HepG2 (cell line): ENCODE measurements around the gene MTHFD2L. TPM values are rescaled to one million over a fixed set of nuclear protein-coding genes. Genes with fewer than 3 reads are reported as not detected.

ENCODE experiments used
- ATAC-seq: fragments of 200-7000 bp; cut with Tn5 transposase; 3 replicates; pipeline ENCODE4 v1.9.1; 2020; ENCODE audit warnings: mild to moderate bottlenecking, moderate library complexity
- BruUV-seq: library from RNA; stranded (reverse); fragments of 400-500 nt; replicated peaks from 2 replicates; lab custom pipeline; 2021; lab: Mats Ljungman, UMichigan
- CTCF ChIA-PET: fragments of 300-600 bp; formaldehyde crosslinking; extraction: SDS; loops from one replicate; lab custom pipeline; 2021; ENCODE audit warnings: low total read pairs, inconsistent platforms, low intra/inter-chr PET ratio; lab: Yijun Ruan, JAX
- POLR2A ChIA-PET: fragments of 350-600 bp; sonication (Branson Sonifier 250); formaldehyde crosslinking; loops from one replicate; lab custom pipeline; 2020; ENCODE audit warnings: antibody characterized with exemption, inconsistent platforms; lab: Yijun Ruan, JAX
- DNase-seq: peaks from one replicate; pipeline ENCODE4 v3.0.0-alpha.2; 2015; ENCODE audit warnings: low spot score
- FAIRE-seq: peaks from 3 replicates; lab custom pipeline; 2011; peaks lifted over from hg19 to GRCh38; lab: Jason Lieb, UNC
- H2AFZ ChIP-seq: one replicate; pipeline ENCODE4 v1.6.1; 2011; ENCODE audit warnings: low read length, inconsistent platforms
- H3K27ac ChIP-seq: fragments of 300-600 bp; 3 replicates; pipeline ENCODE4 v1.8.0; 2011; ENCODE audit warnings: mixed run types, mild to moderate bottlenecking, mixed read lengths, low read length, inconsistent platforms; ENCODE audit not compliant: insufficient read depth; ENCODE audit errors: extremely low read length
- H3K27me3 ChIP-seq, 2 experiments: fragments of 200-600 bp in 1 of 2; 2 replicates in 1 of 2; 3 replicates in 1 of 2; pipeline versions ENCODE4 v1.6.0 to v1.8.0; 2011; ENCODE audit warnings: low read length in 2 of 2, mild to moderate bottlenecking in 2 of 2, moderate library complexity in 2 of 2, inconsistent platforms in 1 of 2; ENCODE audit not compliant: insufficient read depth in 2 of 2, control insufficient read depth in 1 of 2
- H3K36me3 ChIP-seq, 2 experiments: fragments of 200-600 bp in 1 of 2; replicated peaks in 1 of 2; 2 replicates in 1 of 2; 3 replicates in 1 of 2; pipeline versions ENCODE4 v1.5.1 to v1.8.0; 2011; ENCODE audit warnings: low read length in 2 of 2, inconsistent platforms in 1 of 2; ENCODE audit not compliant: insufficient read depth in 2 of 2, control insufficient read depth in 1 of 2
- H3K4me1 ChIP-seq: 2 replicates; pipeline ENCODE4 v1.5.1; 2012; ENCODE audit warnings: low read length, inconsistent platforms; ENCODE audit not compliant: insufficient read depth
- H3K4me2 ChIP-seq: 2 replicates; pipeline ENCODE4 v1.6.0; 2011; ENCODE audit warnings: low read depth, low read length, inconsistent platforms
- H3K4me3 ChIP-seq, 3 experiments: fragments of 200-600 bp in 1 of 3; sonication (generic), shearing (Covaris generic) in 1 of 3; replicated peaks in 1 of 3; 2 replicates each; pipeline ENCODE4 v1.5.1; 2011 to 2016; ENCODE audit warnings: low read length in 3 of 3, inconsistent platforms in 2 of 3, low read depth in 2 of 3, mild to moderate bottlenecking in 2 of 3, control low read depth in 1 of 3, mixed read lengths in 1 of 3; ENCODE audit not compliant: insufficient read depth in 1 of 3
- H3K79me2 ChIP-seq: one replicate; pipeline ENCODE4 v1.6.1; 2011; ENCODE audit warnings: low read length, inconsistent platforms; ENCODE audit not compliant: insufficient read depth
- H3K9ac ChIP-seq: 2 replicates; pipeline ENCODE4 v1.6.0; 2011; ENCODE audit warnings: mild to moderate bottlenecking, low read depth, low read length, inconsistent platforms; ENCODE audit not compliant: insufficient read depth
- H3K9me3 ChIP-seq: 2 replicates; pipeline ENCODE4 v1.5.1; 2012; ENCODE audit warnings: mild to moderate bottlenecking, low read length
- H4K20me1 ChIP-seq: 2 replicates; pipeline ENCODE4 v1.6.0; 2011; ENCODE audit warnings: inconsistent platforms, mild to moderate bottlenecking, low read length, moderate library complexity; ENCODE audit not compliant: insufficient read depth
- FOSL2 ChIP-seq: sonication (generic); formaldehyde crosslinking; IDR thresholded peaks from 2 replicates; pipeline ENCODE4 v1.4.0; 2020; ENCODE audit warnings: missing genetic modification reagents
- RFX1 ChIP-seq: fragments of 450-650 bp; IDR thresholded peaks from 2 replicates; pipeline ENCODE4 v1.6.1; 2017
- RFX5 ChIP-seq: IDR thresholded peaks from 2 replicates; pipeline ENCODE4 v1.6.1; 2011; ENCODE audit warnings: low read depth, low read length, improper control_type of control experiment
- ZNF12 ChIP-seq: sonication (generic); formaldehyde crosslinking; IDR thresholded peaks from 2 replicates; pipeline ENCODE4 v1.5.0; 2020; ENCODE audit warnings: missing genetic modification reagents
- WGBS: methylation state at CpG from one replicate; pipeline ENCODE4 v1.1.6; 2017; ENCODE audit warnings: low lambda C conversion rate; 5-methylcytosine and 5-hydroxymethylcytosine counted together
- in situ Hi-C: cut with HindIII; loops from 2 replicates; pipeline ENCODE4 v1.10.0; 2017; ENCODE audit warnings: low pct_unique_long_range_greater_than_20kb; ENCODE audit not compliant: extremely low pct_ligation_motif_present
- intact Hi-C: fragments of 100-400 bp; cut with micrococcal nuclease; formaldehyde crosslinking; loops from one replicate; pipeline ENCODE4 v1.10.0; 2022; ENCODE audit not compliant: unreplicated experiment
- polyA plus RNA-seq, 8 experiments: library from polyadenylated mRNA; depleted of rRNA in 3 of 8; stranded (reverse) in 7 of 8; unstranded in 1 of 8; fragments of >200 nt; fragmentation: Illumina TruSeq in 4 of 8; extraction: Trizol in 4 of 8; gene quantifications; 2 replicates each; pipeline versions ENCODE4 v1.2.1 to v1.2.3, GENCODE V29; 2011 to 2016; ENCODE audit warnings: low read depth in 4 of 8, missing spikeins in 1 of 8, mixed read lengths in 1 of 8; ENCODE audit not compliant: insufficient read depth in 1 of 8
- total RNA-seq, 5 experiments: library from RNA; depleted of rRNA; stranded (reverse); fragments of >200 nt; fragmentation: Illumina TruSeq; extraction: Trizol; gene quantifications; 2 replicates each; pipeline ENCODE4 v1.2.3, GENCODE V29; 2016; ENCODE audit warnings: low read depth in 1 of 5
- TF ChIP-seq, protein P1 (sequence below): IDR thresholded peaks from 2 replicates; pipeline ENCODE4 v1.6.1; 2016; ENCODE audit warnings: control low read depth
- TF ChIP-seq, protein P2 (sequence below): sonication (generic); formaldehyde crosslinking; IDR thresholded peaks from 2 replicates; pipeline ENCODE4 v1.4.0; 2020; ENCODE audit warnings: missing genetic modification reagents, mild to moderate bottlenecking, borderline replicate concordance

MTHFD2L gene
- total and polyA plus RNA-seq, 2 of the 13 experiments (the other 11 are each of a cell fraction or from before 2014, with no cell fraction given) = 10.5 to 14.9 TPM

DNA sequence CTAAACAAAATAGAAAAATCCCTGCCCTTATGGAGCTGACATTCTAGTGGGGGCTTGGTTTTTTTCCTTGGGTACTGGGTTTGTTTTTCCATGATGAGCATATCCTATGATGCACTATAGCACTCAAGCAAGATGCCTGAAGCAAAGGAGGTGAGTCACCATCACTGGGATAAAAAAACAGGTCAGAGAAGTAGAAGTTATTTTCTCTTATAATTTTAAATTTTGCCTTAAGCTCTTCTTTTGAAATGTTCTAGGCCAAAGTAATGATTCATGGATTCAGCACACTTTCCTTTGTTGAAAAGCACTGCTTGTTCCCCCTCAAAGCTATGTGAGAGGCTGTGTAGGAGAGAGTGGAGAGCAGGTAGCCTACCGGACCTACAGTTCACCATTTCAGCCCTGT lies 43.7 kb upstream of the MTHFD2L start (continued):
- TF ChIP-seq, protein P1, sequence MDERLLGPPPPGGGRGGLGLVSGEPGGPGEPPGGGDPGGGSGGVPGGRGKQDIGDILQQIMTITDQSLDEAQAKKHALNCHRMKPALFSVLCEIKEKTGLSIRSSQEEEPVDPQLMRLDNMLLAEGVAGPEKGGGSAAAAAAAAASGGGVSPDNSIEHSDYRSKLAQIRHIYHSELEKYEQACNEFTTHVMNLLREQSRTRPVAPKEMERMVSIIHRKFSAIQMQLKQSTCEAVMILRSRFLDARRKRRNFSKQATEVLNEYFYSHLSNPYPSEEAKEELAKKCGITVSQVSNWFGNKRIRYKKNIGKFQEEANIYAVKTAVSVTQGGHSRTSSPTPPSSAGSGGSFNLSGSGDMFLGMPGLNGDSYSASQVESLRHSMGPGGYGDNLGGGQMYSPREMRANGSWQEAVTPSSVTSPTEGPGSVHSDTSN = no peak
- TF ChIP-seq ZNF12 (CRISPR knock-in tag) = no peak

DNA sequence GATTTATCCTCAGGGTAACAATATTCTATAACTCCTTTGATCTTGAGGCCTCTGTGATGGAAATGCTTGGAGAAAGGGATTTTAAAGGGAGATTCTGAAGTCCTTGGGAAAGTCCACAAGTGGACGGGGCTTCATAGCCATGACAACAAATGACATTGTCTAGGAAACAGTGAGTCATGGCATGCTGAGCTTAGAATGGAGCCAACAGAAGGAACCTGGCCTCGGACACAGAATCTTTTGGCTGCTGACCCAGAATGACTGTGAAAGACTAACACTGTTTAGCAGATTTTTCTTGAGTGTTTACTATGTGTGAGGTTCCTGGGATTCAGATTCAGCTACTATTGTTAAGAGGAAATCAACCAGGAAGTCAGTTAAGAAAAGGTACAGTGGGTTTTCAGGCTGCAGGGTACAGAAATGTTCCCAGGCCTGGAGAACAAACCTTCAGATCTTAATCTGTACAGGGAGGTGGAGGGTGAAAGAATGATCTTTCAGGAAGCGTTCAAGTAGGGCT lies 40.8 kb upstream of the MTHFD2L start:
- TF ChIP-seq RFX5 = peak; percentile 82; the same call in 1 of the 2 replicates
- TF ChIP-seq, protein P2, sequence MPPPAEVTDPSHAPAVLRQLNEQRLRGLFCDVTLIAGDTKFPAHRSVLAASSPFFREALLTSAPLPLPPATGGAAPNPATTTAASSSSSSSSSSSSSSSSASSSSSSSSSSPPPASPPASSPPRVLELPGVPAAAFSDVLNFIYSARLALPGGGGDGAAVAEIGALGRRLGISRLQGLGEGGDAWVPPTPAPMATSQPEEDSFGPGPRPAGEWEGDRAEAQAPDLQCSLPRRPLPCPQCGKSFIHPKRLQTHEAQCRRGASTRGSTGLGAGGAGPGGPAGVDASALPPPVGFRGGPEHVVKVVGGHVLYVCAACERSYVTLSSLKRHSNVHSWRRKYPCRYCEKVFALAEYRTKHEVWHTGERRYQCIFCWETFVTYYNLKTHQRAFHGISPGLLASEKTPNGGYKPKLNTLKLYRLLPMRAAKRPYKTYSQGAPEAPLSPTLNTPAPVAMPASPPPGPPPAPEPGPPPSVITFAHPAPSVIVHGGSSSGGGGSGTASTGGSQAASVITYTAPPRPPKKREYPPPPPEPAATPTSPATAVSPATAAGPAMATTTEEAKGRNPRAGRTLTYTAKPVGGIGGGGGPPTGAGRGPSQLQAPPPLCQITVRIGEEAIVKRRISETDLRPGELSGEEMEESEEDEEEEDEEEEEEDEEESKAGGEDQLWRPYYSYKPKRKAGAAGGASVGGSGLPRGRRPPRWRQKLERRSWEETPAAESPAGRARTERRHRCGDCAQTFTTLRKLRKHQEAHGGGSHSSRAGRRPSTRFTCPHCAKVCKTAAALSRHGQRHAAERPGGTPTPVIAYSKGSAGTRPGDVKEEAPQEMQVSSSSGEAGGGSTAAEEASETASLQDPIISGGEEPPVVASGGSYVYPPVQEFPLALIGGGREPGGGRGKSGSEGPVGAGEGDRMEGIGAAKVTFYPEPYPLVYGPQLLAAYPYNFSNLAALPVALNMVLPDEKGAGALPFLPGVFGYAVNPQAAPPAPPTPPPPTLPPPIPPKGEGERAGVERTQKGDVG (CRISPR knock-in tag) = no peak
- peak; percentile 60 for TF ChIP-seq FOSL2 (CRISPR knock-in tag)
- peak; percentile 17; the same call in 1 of the 2 replicates for TF ChIP-seq RFX1
- in situ Hi-C loops = no loop called here
- H4K20me1 ChIP-seq = no peaks in the 10 kb centered on the region
- H3K36me3 ChIP-seq = no peaks in the 10 kb centered on the region
- no peak for FAIRE-seq
- no peak overlapping the region for H2AFZ ChIP-seq
- H3K27me3 ChIP-seq = no peaks in the 10 kb centered on the region; a peak in 1 of 5 replicates
- POLR2A ChIA-PET = interaction anchor here (1.1 kb wide), 1 partner anchor 41 kb away, joined by 3 read pairs; the partner anchor contains the start of gene MTHFD2L
- H3K9ac ChIP-seq = no peak overlapping the region
- intact Hi-C loops = no loop called here
- 0 out of 2 replicates have a peak overlapping the region, but pooled peaks have one; percentile 8 for H3K4me2 ChIP-seq
- DNase-seq = peak; percentile 40
- H3K27ac ChIP-seq = no peak overlapping the region
- no peaks in the 10 kb centered on the region for H3K9me3 ChIP-seq
- no peak overlapping the region for H3K4me3 ChIP-seq
- 16% methylated on average over 3 of the region's 3 CpGs for WGBS
- no TSS peak for BruUV-seq
- no peaks in the 10 kb centered on the region for H3K79me2 ChIP-seq
- peaks cover 10% of the 10 kb centered on the region; the same call in 1 of the 2 replicates for H3K4me1 ChIP-seq
- CTCF ChIA-PET = no interaction called here
- peak; percentile 43; the same call in 2 of the 3 replicates for ATAC-seq
